HepG2 (cell line): ENCODE data around the gene NT5DC4. TPM values are rescaled to one million over a fixed set of nuclear protein-coding genes. Genes with fewer than 3 reads are reported as not detected.

ENCODE experiments used
- ARID3A ChIP-seq: IDR thresholded peaks from 2 replicates; pipeline ENCODE4 v1.6.1; 2012; ENCODE audit warnings: low read depth, low read length, improper control_type of control experiment
- ATF4 ChIP-seq, 2 experiments: fragments of 450-650 bp in 1 of 2; sonication (generic) in 1 of 2; formaldehyde crosslinking; IDR thresholded peaks; 2 replicates each; pipeline versions ENCODE4 v1.5.0 to v1.8.0; 2020 to 2022; ENCODE audit warnings: mild to moderate bottlenecking in 1 of 2, missing genetic modification reagents in 1 of 2
- GABPB1 ChIP-seq: IDR thresholded peaks from 2 replicates; pipeline ENCODE4 v1.6.1; 2016; ENCODE audit warnings: mild to moderate bottlenecking, missing genetic modification reagents, moderate library complexity, missing compliant biosample characterization
- IKZF5 ChIP-seq: IDR thresholded peaks from 2 replicates; pipeline ENCODE4 v1.6.1; 2018; ENCODE audit warnings: missing genetic modification reagents, mild to moderate bottlenecking, missing compliant biosample characterization
- KDM2A ChIP-seq: sonication (generic); formaldehyde crosslinking; IDR thresholded peaks from 2 replicates; pipeline ENCODE4 v1.4.0; 2020; ENCODE audit warnings: low read depth, missing genetic modification reagents, borderline replicate concordance
- RAD21 ChIP-seq: fragments of 450-650 bp; formaldehyde crosslinking; IDR thresholded peaks from 2 replicates; pipeline ENCODE4 v1.5.0; 2020; ENCODE audit warnings: mild to moderate bottlenecking
- SALL1 ChIP-seq: sonication (generic); formaldehyde crosslinking; IDR thresholded peaks from 2 replicates; pipeline ENCODE4 v1.8.0; 2022; ENCODE audit warnings: mild to moderate bottlenecking, missing genetic modification reagents
- TEAD3 ChIP-seq: optimal IDR thresholded peaks from 2 replicates; pipeline ENCODE3; 2016; ENCODE audit warnings: borderline replicate concordance
- TGIF2 ChIP-seq: IDR thresholded peaks from 2 replicates; pipeline ENCODE4 v1.6.1; 2016; ENCODE audit warnings: control low read depth, missing compliant biosample characterization
- THAP9 ChIP-seq: sonication (generic); formaldehyde crosslinking; IDR thresholded peaks from 2 replicates; pipeline ENCODE4; 2020; ENCODE audit warnings: missing genetic modification reagents, mild to moderate bottlenecking, borderline replicate concordance
- THRA ChIP-seq: sonication (generic); formaldehyde crosslinking; IDR thresholded peaks from 2 replicates; pipeline ENCODE4 v1.4.0; 2020; ENCODE audit warnings: missing genetic modification reagents, borderline replicate concordance
- ZGPAT ChIP-seq: IDR thresholded peaks from 2 replicates; pipeline ENCODE4 v1.6.1; 2016; ENCODE audit warnings: mild to moderate bottlenecking
- ZNF275 ChIP-seq: sonication (generic); formaldehyde crosslinking; IDR thresholded peaks from 2 replicates; pipeline ENCODE4 v1.8.0; 2022; ENCODE audit warnings: missing genetic modification reagents, mild to moderate bottlenecking, inconsistent platforms, borderline replicate concordance
- ZNF576 ChIP-seq: sonication (generic); formaldehyde crosslinking; IDR thresholded peaks from 2 replicates; pipeline ENCODE4 v1.4.0; 2020; ENCODE audit warnings: mild to moderate bottlenecking, missing genetic modification reagents
- ZNF580 ChIP-seq: IDR thresholded peaks from 2 replicates; pipeline ENCODE4 v1.6.1; 2016; ENCODE audit warnings: low read depth, borderline replicate concordance
- polyA plus RNA-seq, 8 experiments: library from polyadenylated mRNA; depleted of rRNA in 3 of 8; stranded (reverse) in 7 of 8; unstranded in 1 of 8; fragments of >200 nt; fragmentation: Illumina TruSeq in 4 of 8; extraction: Trizol in 4 of 8; gene quantifications; 2 replicates each; pipeline versions ENCODE4 v1.2.1 to v1.2.3, GENCODE V29; 2011 to 2016; ENCODE audit warnings: low read depth in 4 of 8, missing spikeins in 1 of 8, mixed read lengths in 1 of 8; ENCODE audit not compliant: insufficient read depth in 1 of 8
- total RNA-seq, 5 experiments: library from RNA; depleted of rRNA; stranded (reverse); fragments of >200 nt; fragmentation: Illumina TruSeq; extraction: Trizol; gene quantifications; 2 replicates each; pipeline ENCODE4 v1.2.3, GENCODE V29; 2016; ENCODE audit warnings: low read depth in 1 of 5

Gene NT5DC4
- total and polyA plus RNA-seq, 2 of the 13 experiments (the other 11 are each of a cell fraction or from before 2014, with no cell fraction given): 0.04 to 4.2 TPM

GRCh38 chr2:112749755-112750559 lies 29.1 kb downstream of the NT5DC4 start (continued):
- TF ChIP-seq ZGPAT (CRISPR knock-in tag): peak; percentile 52; the same call in 1 of the 2 replicates
- TF ChIP-seq ARID3A: peak; percentile 54; the same call in 1 of the 2 replicates
- TF ChIP-seq ZNF576 (CRISPR knock-in tag): no peak
- peak; percentile 65 for TF ChIP-seq THRA (CRISPR knock-in tag)
- TF ChIP-seq GABPB1 (CRISPR knock-in tag): 0 out of 2 replicates have a peak, but pooled peaks have one; percentile 20
- peak; percentile 57; the same call in 1 of the 2 replicates for TF ChIP-seq IKZF5 (CRISPR knock-in tag)
- peak; percentile 59; the same call in 1 of the 2 replicates for TF ChIP-seq TGIF2
- peak in 1 of 2 experiments; percentile 10; a peak in 1 of 4 replicates for TF ChIP-seq ATF4 (CRISPR knock-in tag; IDR thresholded peaks at IDR 0.05)
- no peak for TF ChIP-seq THAP9
- TF ChIP-seq TEAD3 (CRISPR knock-in tag): peak; percentile 55
- TF ChIP-seq SALL1: peak; percentile 72
- peak; percentile 60; the same call in 1 of the 2 replicates for TF ChIP-seq KDM2A (CRISPR knock-in tag)
- TF ChIP-seq ZNF580 (CRISPR knock-in tag): peak; percentile 89; the same call in 1 of the 2 replicates
- peak; percentile 96 for TF ChIP-seq RAD21 (CRISPR knock-in tag)
- no peak for TF ChIP-seq ZNF275
